GM21515 (cell line): Measurements from ENCODE around the gene LTN1.
"Not testable (repeated sequence)": the region's sequence is repeated elsewhere in the genome, so short reads cannot be mapped to it uniquely, and the experiment has no call there.

Experiments used
- ATAC-seq: cut with Tn5 transposase; IDR thresholded peaks from one replicate; pipeline ENCODE4 v1.9.1; 2021; ENCODE audit not compliant: unreplicated experiment

LTN1 gene, protein sequence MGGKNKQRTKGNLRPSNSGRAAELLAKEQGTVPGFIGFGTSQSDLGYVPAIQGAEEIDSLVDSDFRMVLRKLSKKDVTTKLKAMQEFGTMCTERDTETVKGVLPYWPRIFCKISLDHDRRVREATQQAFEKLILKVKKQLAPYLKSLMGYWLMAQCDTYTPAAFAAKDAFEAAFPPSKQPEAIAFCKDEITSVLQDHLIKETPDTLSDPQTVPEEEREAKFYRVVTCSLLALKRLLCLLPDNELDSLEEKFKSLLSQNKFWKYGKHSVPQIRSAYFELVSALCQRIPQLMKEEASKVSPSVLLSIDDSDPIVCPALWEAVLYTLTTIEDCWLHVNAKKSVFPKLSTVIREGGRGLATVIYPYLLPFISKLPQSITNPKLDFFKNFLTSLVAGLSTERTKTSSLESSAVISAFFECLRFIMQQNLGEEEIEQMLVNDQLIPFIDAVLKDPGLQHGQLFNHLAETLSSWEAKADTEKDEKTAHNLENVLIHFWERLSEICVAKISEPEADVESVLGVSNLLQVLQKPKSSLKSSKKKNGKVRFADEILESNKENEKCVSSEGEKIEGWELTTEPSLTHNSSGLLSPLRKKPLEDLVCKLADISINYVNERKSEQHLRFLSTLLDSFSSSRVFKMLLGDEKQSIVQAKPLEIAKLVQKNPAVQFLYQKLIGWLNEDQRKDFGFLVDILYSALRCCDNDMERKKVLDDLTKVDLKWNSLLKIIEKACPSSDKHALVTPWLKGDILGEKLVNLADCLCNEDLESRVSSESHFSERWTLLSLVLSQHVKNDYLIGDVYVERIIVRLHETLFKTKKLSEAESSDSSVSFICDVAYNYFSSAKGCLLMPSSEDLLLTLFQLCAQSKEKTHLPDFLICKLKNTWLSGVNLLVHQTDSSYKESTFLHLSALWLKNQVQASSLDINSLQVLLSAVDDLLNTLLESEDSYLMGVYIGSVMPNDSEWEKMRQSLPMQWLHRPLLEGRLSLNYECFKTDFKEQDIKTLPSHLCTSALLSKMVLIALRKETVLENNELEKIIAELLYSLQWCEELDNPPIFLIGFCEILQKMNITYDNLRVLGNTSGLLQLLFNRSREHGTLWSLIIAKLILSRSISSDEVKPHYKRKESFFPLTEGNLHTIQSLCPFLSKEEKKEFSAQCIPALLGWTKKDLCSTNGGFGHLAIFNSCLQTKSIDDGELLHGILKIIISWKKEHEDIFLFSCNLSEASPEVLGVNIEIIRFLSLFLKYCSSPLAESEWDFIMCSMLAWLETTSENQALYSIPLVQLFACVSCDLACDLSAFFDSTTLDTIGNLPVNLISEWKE (N-terminal part only)

DNA sequence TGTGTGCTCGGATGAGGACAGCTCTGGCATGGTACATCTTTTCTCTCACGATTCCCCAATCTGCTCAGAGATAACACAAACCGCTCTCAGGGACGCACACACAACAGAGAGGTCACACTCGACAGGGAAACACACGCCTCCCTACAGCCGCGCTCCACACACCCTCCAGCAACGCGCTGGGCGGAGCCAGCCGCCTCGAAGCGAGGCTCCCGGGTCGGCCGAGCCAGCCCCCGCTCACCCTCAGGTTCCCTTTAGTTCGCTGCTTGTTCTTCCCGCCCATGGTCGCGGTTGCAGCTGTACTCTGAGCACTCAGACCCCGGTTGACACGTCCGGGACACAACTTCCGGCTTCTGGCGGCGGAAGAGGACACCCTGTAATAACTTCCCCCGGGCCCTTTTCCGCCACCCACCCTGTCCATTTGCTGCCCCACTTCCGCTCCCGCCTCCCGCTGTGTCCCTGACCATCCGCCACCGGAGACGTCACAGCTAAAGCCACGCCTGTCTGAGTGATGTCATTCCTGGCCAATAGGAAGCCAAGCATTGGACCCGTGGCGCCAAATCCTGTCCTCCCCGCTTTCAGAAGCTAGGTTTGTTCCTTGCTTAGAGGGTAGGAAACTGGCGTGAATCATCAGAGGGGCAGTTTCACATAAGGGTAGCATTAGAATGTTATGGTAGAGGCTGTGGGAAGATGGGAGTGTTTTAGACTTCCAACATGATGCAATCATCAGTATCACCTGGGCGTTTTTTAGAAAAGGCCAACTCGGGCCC is at the start of gene LTN1:
Gene LTN1, minus strand, starts transcription at position 352 of the 767 bp plus-strand sequence. Its CDS starts 72 bp downstream, at position 280.
- peak; percentile 97 for ATAC-seq

DNA sequence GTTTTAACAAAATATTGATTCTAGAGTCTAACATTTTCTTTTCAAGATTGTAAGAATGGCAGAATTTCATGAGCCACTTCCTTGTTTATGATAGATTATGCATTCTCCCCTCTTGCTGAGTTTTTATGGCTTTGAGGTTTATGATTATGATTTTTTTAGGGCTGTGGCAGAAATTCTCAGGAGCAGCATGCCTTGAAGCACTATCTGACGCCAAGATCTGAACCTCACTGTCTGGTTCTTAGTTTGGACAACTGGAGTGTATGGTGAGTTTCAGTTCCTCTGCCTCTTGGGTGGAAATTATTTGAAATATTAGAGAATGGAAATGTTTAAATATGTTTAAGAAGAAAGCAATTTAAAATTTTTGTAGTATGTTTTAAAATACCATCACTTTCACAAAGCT is 42.0 kb upstream of the LTN1 start:
- ATAC-seq, result no peak

DNA sequence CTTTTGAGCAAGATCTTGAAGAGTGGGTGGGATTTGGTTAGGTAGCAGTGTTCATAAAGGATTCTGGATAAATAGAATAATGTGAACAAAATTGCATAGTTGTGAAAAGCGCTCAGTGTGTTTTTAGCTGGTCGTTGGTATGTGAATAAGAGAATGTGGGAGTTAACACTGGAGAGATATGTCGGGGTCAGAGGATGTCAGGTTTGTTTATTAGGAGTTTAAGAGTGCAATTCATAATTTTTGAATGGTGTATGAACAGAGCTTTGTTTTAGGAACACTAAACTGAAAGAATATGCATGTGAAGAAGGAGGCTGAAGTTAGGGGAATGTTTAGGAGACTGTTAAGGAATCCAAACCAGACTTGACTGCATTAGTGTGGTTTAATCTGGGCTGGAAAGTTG is 41.2 kb upstream of the LTN1 start:
- ATAC-seq, result no peak

DNA sequence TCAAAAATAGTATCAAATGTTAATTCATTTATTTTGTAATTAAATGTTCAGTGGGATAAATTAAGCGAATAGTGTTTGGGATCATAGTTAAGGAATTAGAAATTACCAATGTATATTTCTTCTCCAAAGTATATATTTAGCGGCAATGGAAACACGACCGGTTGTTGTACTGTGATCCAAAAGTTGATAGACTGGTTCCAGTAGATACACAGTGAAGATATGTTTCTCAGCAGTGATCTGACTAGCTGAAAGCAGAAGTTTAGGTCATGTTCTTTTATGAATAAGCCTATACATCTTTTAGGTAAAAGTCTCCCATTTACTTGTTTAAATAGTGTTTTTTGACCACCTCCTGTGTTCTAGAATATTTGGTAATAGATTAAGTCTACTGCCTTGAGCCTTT is 40.6 kb upstream of the LTN1 start:
- no peak for ATAC-seq

DNA sequence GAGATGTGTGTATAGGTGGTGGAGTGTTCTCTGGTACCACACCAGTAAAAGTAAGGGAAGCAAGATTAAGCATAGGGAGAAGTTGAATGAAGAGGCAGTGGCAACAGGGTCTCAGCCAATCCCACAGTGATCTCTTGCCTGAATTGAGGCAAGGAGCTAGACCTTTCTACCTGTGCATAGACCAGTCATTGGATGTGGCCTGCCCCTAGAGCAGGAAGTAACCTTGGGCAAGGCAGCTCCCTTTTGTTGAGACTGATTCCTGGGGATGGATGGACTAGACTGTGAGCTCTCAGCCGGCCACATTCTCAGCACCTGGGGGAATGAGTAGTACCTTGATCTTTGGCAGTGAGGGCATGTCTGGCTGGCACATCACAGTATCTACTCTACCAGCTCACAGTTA is 38.2 kb upstream of the LTN1 start:
- no peak for ATAC-seq

DNA sequence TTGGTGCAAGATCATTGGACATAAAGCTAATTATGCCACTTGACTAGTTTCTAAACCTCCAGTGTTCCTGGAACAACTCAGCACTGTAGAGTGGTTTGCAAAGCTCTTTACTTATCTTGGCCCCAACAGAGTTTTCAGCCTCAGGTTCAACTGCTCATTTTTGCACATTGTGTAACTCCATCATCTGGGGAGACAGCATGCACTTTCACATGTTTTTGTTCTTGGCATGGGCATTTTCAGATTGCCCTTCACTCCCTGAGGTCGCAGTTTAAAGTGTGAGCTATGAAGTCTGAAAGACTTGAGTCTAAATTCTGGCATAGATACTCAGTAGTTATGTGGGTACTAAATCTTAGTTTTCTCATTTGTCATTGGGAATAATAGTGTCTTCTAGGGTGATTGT is 36.8 kb upstream of the LTN1 start:
- ATAC-seq, result no peak

DNA sequence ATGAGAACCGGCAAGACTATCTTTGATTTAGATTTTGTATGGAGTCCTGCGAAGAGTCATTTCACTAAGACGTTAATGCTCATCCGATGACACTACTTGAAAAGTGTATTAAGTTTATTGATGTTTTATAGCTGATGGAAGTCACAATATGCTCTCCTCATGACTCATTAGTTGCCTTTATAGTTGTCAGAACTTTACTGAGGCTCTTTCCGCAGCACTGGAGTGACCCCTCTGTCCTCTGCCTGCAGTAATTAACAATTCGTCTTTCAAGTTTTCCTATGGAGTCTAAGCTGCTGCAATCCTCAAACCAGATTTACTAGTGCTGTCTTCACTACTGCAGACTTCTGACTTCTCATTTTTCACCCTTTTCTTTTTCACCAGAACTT is 32.6 kb upstream of the LTN1 start:
- ATAC-seq, result no peak

DNA sequence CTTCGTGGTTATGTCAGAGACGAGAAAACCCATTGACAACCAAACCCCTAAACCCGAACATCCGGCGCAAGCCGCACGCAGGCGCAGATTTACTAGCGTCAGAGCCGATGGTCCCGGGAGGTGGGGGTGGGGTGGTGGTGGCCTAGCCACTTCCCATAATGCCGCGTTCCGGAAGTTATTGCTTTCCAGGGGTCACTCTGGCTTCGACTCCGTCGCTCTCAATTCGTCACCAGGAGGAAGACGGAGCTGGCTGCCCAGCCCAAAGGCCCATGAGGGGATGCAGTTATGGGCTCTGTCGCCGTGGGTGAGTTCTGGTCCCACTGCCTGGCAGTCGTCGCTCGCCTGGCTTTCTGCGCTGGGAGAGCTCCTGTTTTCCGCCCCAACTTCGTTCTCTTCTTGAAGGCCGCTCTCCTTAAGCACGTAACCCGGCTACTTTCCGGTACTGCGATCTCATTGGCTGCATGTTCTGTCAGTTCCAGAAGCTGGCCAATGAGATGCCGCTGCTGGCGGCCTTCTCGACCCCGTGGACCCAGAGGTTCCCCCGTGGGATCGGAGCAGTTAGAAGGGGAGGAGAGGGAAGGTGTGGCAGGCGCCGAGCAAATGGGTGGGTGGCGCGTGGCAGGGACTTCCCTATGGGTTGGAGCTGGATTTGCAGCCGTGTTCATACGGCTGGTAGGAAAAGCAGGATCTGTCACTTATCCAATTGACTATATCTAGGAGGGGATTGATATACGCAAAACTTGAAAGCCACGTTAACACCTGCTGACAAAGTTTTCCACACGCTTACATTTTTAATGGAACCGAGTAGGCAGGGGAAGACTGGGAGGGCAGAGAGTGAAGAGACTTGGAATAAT is 32.0 kb upstream of the LTN1 start, which contains the start of gene USP16:
Gene USP16, plus strand, starts transcription at position 195 of the 854 bp plus-strand sequence. CDS start 3,246 bp downstream, outside the sequence.
- peak; percentile 98 for ATAC-seq

DNA sequence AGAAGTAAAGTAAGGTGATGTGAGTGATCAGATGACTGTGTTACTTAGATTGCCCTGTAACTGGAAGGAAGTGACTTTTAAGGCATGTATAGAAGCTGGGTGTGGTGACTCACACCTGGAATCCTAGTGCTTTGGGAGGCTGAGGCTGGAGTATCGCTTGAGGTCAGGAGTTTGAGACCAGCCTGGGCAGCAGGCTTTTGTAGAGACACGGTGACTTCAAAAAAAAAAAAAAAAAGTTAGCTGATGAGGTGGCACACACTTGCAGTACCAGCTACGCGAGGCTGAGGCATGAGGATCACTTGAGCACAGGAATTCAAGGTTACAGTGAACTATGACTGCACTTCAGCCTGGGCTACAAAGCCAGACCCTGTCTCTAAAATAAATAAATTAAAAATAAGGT is 29.5 kb upstream of the LTN1 start:
- ATAC-seq, result no peak

DNA sequence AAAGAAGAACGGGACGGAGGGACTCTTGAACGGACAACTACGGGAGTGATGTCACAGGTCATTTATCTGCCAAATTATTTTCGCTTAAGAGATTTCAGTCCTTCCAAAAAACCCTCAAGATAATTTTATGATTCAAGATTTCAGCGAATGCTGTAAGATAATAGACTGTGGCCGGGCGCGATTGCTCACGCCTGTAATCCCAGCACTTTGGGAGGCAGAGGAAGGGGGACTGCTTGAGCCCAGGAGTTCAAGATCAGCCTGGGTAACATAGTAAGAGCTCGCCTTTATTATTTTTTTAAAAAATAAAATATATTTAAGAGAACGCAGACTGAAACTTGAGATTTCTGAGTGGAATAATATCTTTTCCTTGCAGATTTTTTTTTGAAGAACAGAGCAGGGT is 25.9 kb upstream of the LTN1 start:
- peak; percentile 15 for ATAC-seq

DNA sequence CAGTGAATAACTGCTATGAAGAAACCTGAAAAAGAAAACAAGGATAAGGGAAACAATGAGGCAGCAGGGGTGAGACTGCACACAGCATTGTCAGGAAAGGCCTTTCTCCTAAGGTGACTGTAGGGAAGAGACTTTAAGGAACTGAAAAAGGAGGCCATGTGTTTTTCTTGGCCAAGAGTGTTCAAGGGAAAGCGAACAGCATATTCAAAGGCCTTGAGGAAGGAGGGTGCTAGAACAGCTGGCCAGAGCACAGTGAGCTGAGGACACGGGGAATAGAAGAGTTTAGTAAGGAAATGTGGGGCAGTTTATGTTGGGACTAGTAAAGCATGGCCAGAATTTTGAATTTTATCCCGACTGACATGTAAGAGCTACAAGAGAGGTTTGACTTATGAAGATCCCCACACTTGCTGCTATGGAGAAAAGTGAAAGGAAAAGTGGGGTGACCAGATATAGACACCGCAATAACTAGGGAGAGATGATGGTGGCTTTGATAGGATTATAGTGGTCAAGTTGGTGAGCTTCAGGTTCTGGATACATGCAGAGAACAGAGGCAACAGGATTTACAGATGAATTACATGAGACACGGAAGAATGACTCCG is 25.1 kb upstream of the LTN1 start:
- ATAC-seq, result no peak

DNA sequence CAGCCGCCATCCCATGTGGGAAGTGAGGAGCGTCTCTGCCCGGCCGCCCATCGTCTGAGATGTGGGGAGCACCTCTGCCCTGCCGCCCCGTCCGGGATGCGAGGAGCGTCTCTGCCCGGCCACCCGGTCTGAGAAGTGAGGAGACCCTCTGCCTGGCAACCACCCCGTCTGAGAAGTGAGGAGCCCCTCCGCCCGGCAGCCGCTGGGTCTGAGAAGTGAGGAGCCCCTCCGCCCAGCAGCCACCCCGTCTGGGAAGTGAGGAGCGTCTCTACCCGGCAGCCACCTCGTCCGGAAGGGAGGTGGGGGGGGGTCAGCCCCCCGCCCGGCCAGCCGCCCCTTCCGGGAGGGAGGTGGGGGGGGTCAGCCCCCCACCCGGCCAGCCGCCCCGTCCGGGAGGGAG is 18.6 kb upstream of the LTN1 start:
- not testable (repeated sequence) for ATAC-seq

DNA sequence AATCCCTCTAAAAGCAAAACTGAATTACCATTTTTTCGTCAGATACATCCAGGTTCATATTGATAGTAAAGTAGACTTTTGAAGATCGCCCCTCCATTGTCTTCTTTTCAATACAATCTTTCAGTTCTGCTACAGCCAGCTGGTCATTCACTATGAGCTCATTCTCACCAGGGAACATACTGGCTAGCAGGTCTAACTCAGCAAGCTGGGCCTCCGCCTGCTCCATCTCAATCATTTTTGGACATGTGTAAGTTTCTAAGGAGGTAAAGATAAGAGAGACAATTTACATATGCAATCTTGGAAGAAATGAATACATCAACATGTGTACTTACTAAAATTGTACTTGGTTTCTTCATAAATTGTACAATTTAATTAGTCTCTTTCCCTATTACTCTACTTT is 15.7 kb upstream of the LTN1 start:
- ATAC-seq, result no peak

DNA sequence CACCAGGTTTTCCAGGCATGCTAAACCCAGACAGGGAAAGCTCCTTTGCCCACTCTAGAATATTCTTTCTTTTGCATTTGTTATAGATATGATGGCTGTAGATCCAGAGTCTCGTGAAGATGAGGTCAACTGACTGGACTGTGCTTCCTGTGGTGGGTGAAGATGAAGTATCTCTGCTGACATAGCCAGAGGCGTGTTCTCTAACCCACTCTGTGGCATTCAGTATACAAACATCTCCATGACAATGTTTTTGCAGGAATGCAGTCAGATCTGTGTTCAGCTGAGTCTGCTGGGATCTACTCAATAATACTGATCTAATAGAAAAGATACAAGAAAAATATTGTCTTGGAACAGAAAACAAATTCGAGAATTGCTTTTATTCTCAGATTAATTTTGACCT is 15.1 kb upstream of the LTN1 start:
- ATAC-seq, result no peak

DNA sequence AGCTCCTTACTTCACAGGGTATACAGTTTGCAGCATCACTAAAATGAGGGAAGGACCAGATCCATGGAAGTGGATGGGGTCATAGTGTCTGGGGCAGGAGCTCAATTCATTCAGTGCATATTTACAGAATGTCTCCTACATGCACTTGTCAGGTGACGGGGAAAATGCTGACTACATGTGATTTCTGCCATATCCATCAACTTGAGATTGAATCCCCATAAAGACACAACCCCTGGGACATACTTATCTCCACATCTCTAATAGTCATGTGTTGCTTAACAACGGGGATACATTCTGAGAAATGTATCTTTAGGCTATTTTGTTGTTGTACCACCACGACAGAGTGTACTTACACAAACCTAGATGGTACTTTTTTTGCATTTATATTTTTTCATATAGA is 14.5 kb upstream of the LTN1 start:
- no peak for ATAC-seq

DNA sequence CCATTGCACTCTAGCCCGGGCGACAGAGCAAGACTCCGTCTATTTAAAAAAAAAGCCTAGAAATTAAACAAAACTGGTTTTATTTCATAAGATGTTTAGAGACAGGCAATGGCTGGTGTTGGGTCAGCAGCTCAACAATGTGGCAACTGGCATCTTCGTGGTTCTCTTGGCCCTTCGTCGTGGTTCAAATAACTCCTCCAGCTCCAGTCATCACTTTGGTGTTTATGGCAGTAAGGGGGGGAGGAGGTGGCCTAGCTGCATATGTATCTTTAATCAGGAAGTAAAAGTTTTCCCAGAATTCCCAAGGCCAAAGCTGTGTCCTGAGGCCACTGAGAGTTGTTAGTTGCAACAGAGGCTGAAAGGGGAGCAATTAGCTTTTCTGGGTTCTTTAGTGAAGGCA is 13.0 kb upstream of the LTN1 start:
- no peak for ATAC-seq

DNA sequence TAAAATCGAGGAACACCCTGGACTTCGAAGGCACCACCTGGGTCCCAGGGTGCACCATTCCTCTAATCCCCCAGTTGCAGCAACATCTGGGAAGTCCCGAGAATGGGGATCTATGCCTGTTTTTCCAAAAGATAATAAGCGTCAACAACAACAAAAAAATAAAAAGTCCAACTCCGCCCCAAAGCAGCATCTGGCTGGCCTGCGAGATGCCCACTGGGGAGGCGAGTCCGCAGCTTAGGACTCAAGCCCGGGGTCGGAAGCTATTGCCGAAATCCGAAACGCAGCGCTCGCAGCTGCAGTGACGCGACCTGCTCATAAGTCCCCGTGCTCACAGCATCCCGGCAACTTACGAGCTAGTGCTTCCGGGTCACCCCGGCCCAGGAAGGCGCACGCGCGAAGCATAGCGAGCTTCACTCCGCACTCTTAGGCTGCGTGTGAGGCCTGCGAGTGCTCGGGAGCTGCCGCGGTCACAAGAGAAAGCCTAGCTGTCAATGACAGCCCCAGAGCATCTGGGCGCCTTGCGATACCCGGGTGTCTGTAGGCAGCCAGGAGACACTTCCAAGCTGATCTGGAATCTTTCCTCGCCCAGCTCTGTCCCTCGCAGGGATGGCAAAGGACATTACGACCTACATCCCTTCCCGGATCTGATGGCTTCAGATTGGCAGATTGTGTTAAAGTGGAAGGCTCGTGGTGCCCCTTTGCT is 9.9 kb upstream of the LTN1 start:
- ATAC-seq, result peak; percentile 98

DNA sequence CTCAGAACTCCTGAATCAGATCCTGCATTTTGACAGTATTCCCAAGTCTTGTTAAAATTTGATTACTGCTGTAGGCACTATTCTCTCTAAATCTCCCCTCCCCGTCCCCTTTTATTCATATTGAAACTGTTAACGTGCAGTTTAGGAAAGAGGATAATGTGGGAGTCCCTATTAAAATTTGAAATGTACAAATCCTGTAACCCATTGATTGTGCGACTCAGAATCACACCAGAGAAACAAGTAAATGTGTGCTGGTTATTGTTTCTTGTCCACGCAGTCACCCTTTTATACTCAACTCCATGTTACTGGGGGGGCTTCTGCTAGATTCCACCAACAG is 584 bp upstream of the LTN1 start:
- no peak for ATAC-seq
